ENCODE data around the gene UPK1B.

UPK1B gene

DNA sequence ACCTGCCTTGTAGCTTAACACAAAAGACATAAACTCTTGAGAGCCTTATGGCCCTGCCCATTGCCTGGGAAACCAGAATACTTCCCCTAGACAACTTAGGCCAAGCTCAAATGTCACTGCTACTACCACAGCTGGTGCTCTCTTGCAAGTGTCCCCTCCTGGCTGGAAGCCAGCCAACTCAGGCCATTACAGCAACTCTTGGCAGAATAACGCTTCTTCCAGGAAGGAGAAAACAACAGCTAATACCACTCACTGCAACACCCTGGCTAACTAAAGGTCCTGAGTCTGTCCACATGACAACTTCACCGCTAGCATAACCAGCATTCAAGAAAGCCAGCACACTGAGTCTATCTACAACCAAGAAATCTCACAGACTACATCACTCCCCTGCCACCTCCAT, 72.4 kb downstream of the UPK1B start:
- no peak overlapping the region for H3K4me3 ChIP-seq (ENCODE audit: low read depth, low read length)

All from iPS-11a (cell line).